SW 1271 (cell line): Measurements from ENCODE around the gene TTF2.
"Not testable (repeated sequence)": the region's sequence is repeated elsewhere in the genome, so short reads cannot be mapped to it uniquely, and the experiment has no call there.

Source experiments
- DNase-seq, 2 experiments: peaks; one replicate each; lab custom pipeline; 2025; lab: John Stamatoyannopoulos, UW

The TTF2 gene

DNA sequence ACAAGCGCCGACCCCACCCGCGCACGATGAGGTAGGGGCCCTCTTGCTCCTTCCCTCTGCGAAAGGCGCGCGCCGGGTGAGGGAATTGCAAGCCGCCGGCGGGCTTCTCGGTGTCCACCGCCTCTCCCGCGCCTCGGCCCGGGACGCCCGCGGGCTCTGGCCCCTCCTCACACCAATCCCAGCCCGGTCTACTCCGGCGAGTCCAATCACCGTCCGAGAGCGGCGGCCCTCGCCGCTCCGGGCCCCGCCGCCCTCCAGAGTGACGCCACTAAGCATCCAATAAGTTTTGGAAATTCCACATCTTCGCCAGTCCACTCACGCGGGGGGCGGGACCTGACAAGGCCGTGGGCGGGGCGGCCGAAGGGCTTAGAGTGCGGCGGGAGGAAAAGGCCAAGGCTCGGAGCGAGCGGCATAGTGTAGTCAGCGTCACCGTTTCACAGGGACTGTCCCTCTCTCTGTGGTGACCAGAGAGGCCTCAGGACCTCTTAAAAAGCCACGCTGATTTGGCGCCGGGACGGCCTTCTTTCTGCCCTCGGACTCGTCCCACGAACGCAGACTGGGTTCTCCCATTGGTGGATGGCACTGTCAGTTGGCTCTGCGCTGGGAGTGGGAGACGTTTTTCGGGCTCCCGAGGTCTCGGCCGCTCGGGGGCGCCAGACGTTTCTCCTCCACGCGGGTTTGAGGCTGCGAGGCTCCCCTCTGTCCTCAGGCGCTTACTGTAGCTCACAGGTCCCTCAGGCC lies 61.6 kb downstream of the TTF2 start, which contains the start of gene TRIM45:
Gene TRIM45 (minus strand): TSS at position 161 of the 741 bp plus-strand sequence. CDS start 548 bp downstream, outside the sequence.
- peak; percentile 76 to 92 for DNase-seq

GRCh38 chr1:117122330-117123025 lies 62.4 kb downstream of the TTF2 start:
- DNase-seq, result no peak

DNA sequence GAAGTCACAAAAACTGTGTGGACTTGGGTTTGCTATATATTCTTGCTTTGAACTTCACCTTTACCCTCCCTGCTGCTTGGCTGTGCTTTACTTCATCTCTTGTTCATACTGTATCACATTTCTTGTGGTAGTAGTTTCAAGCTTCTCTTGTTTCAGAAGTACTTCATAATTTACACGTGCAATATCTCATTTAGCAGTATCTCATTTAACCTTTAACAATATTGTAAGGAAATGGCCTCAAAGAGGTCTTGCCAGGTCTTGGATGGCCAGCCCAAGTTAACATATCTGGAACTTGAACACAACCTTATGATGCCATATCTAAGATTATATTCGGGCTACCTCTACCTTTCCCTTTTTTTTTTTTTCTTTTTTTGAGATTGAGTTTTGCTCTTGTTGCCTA lies 63.1 kb downstream of the TTF2 start:
- no peak for DNase-seq

DNA sequence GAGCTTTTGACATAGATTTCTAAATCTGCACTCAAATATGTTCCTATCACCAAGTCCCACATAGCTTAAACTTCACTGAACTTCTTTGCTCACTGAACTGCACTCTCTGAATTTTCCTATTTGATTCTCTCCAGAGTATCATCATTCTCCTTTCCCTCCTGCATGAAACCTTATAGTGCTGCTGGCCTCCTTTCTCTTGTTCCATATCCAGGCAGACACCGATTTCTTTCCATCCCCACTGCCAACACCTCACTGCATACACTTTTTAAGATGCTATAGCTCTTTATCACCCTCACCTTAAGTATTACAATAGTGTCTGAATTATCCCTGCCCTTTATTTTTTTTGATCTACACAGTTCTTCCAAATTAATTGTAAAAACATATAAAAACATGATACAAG lies 64.5 kb downstream of the TTF2 start:
- DNase-seq, result no peak

DNA sequence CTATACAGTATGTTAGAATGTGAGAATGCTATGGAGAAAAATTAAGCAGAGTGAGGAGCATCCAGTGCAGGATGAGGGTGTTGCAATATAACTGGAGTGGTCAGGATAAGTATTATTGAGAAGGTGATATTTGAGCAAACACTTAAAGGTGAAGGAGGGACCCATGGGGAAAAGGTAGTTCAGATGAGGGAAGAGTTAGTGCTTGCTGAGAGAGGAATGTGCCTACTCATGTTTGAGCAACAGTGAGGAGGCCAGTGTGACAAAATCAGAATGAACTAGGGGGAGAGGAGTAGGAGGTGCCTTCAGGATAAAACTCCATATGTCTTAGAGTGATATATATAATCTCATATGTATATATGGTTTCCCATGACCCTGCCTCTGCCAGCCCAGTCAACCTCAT lies 67.7 kb downstream of the TTF2 start:
- no peak for DNase-seq

- peak; percentile 6 to 20 for DNase-seq
These were observed 68.4 kb downstream of the TTF2 start for GRCh38 chr1:117128323-117129079.

GRCh38 chr1:117130526-117130925 lies 70.4 kb downstream of the TTF2 start:
- no peak for DNase-seq

GRCh38 chr1:117135329-117135728 lies 75.2 kb downstream of the TTF2 start:
- DNase-seq, result no peak

DNA sequence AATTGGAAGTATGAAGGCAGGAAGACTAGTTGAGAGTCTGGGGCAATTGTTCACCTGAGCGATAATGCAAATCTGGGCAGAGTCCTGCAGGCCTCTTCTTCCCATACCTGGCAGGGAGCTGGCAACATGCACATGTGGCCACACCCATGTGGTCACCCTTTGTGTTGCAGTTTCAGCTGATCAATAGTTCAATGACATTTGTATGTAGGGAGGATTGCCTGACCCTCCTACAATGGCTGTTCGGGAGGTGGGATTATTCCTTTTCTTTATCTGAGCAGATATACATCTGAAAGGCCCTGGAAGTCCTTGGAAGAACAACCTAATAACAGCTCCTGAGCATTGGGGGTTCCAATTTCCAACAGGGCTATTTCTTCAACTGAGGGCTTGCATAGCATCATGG lies 76.6 kb downstream of the TTF2 start:
- DNase-seq, result no peak

GRCh38 chr1:117137281-117137855 lies 77.2 kb downstream of the TTF2 start:
- no peak for DNase-seq

GRCh38 chr1:117138106-117138505 lies 78.0 kb downstream of the TTF2 start:
- no peak for DNase-seq

- DNase-seq, result no peak
These were observed 78.4 kb downstream of the TTF2 start for GRCh38 chr1:117138561-117138960.

DNA sequence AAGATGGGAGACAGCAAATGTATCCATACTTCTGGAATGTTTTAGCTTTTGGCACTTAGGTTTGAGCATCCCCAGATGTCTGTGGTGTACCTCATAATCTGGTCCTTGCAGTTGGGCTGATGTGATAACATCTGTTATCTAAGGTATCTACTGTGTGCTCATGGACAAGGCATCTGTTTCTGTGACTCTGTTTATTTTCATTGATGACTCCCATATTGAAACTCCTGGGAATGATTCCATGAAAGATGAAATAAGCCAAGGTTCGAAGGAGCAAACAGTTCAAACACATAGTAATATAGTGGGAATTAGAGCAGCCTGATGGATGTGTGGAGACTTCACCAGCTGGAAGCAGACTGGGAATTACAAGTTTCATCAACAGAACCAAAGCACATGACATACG lies 82.1 kb downstream of the TTF2 start:
- DNase-seq, result no peak

GRCh38 chr1:117143172-117143571 lies 83.0 kb downstream of the TTF2 start:
- DNase-seq, result no peak

GRCh38 chr1:117143871-117144270 lies 83.7 kb downstream of the TTF2 start:
- no peak for DNase-seq

- DNase-seq, result no peak
These were observed 85.9 kb downstream of the TTF2 start for GRCh38 chr1:117146072-117146471.

GRCh38 chr1:117146575-117147340 lies 86.6 kb downstream of the TTF2 start:
- peak; percentile 12 to 53 for DNase-seq

DNA sequence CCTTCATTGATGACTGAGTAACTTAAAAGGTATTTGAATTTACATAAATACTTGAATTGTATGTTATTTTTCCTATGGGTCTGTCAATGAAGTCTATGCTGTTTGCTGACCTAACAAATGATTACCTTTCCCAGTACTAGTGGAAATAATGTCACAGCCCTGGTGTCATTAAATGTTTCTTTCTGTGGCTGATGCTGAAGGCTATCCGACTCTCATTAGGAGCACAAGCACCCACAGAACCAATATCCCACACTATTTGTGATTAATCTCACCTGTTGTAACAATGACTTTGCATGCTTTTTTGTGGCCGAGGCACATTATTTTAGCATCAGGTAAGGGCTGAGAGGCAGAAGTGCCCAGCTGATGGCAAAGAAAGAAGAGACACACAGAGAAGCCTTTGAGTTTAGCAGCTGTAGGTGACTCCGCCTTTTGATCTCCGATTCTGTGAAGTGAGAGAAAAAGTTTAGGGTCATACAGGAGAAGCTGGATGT lies 87.3 kb downstream of the TTF2 start:
- DNase-seq, result no peak

DNA sequence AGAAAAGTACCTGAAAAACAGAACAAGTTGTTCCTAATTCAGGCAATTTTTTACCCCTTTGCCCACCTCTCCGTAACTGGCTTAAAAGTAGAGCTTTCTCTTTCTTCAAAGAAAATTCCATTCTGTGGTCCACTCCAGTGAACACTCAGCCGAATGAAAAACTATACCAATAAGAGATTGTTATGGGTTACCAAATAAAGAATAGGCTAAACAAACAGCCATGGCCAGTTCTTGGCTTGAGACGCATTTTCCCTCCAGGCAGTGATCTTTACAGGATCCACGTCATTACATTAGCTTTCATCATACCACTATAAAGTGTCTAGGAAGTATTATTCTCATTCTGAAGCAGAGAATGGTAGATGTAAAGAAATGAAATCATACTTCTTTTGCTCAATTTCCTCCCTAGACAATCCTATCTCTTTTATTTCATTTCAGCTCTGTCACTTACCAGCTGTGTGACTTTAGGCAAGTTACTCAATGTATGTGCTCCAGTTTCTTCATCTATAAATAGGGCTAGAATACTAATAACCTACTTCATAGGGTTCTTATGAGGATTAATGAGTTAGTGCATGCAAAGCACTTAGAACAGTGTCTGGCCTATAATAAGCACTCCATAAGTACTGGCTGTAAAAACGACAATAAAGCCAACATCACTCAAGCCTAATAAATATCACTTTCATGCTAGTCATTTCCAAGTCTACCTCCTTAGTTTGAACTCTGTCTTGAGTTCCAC lies 87.9 kb downstream of the TTF2 start:
- no peak for DNase-seq

DNA sequence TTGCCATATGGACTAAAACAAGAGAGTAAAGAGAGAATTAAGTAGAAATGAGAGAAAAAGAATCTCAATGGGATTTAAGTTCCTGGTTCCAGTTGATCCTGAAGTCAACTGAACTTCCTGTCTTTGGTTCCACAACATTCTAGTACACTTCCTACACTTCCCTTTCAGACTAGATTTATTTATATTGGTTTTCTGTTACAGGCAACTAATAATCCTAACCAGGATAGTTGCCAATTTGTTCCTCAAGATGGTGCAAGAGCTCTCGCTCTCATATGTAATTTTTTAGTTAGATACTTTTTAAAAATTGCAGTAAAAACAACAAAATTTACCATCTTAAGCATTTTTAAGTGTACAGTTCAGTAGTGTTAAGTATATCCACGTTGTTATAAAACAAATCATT lies 90.2 kb downstream of the TTF2 start:
- no peak for DNase-seq

GRCh38 chr1:117151305-117151704 lies 91.2 kb downstream of the TTF2 start:
- not testable (repeated sequence) for DNase-seq
